Liver (tissue), 9 donors: ENCODE results near the gene HARS1. TPM values are rescaled to one million over a fixed set of nuclear protein-coding genes. Genes with fewer than 3 reads are reported as not detected.
"Not testable (repeated sequence)": the region's sequence is repeated elsewhere in the genome, so short reads cannot be mapped to it uniquely, and the experiment has no call there.

ENCODE experiments used
- DNase-seq: peaks from one replicate; pipeline ENCODE4 v3.0.0-alpha.2; 2017; ENCODE audit warnings: low spot score
- H3K27ac ChIP-seq, 2 donors: one replicate each; pipeline ENCODE4 v1.7.0; 2013; ENCODE audit warnings: inconsistent platforms in 2 of 2, low read length in 2 of 2, control low read depth in 1 of 2, low read depth in 1 of 2, mild to moderate bottlenecking in 1 of 2
- H3K27me3 ChIP-seq, 4 donors: one replicate each; pipeline versions ENCODE4 v1.6.1 to v1.7.0; 2013; ENCODE audit warnings: low read length in 3 of 4, inconsistent platforms in 1 of 4, mild to moderate bottlenecking in 1 of 4, moderate library complexity in 1 of 4; ENCODE audit not compliant: control insufficient read depth in 4 of 4, insufficient read depth in 4 of 4
- H3K36me3 ChIP-seq, 4 donors: one replicate each; pipeline versions ENCODE4 v1.6.1 to v1.7.0; 2013; ENCODE audit warnings: low read length in 3 of 4, mild to moderate bottlenecking in 3 of 4, low read depth in 1 of 4, moderate library complexity in 1 of 4; ENCODE audit not compliant: control insufficient read depth in 4 of 4, insufficient read depth in 3 of 4
- H3K4me1 ChIP-seq, 4 donors: one replicate each; pipeline versions ENCODE4 v1.6.1 to v1.7.0; 2013; ENCODE audit warnings: low read length in 3 of 4, mild to moderate bottlenecking in 3 of 4, moderate library complexity in 1 of 4; ENCODE audit not compliant: control insufficient read depth in 4 of 4, insufficient read depth in 4 of 4
- H3K4me3 ChIP-seq, 3 donors: one replicate each; pipeline versions ENCODE4 v1.6.1 to v1.7.0; 2013; ENCODE audit warnings: low read length in 3 of 3, control low read depth in 1 of 3, low read depth in 1 of 3, mild to moderate bottlenecking in 1 of 3
- H3K9ac ChIP-seq, 2 donors: one replicate each; pipeline ENCODE4 v1.7.0; 2013; ENCODE audit warnings: low read length in 2 of 2, mild to moderate bottlenecking in 2 of 2, moderate library complexity in 2 of 2, control low read depth in 1 of 2, low read depth in 1 of 2
- H3K9me3 ChIP-seq, 4 donors: one replicate each; pipeline versions ENCODE4 v1.6.1 to v1.7.0; 2013; ENCODE audit warnings: low read length in 3 of 4; ENCODE audit not compliant: control insufficient read depth in 4 of 4
- EGR1 ChIP-seq, 2 donors: IDR thresholded peaks; 2 replicates each; pipeline ENCODE4 v1.6.1; 2016 to 2018; ENCODE audit warnings: antibody characterized with exemption in 2 of 2, low read depth in 2 of 2
- FOXA1 ChIP-seq: IDR thresholded peaks from 2 replicates; pipeline ENCODE4 v1.6.1; 2016; ENCODE audit warnings: antibody characterized with exemption
- FOXA2 ChIP-seq: IDR thresholded peaks from 2 replicates; pipeline ENCODE4 v1.6.1; 2016; ENCODE audit warnings: antibody characterized with exemption
- GABPA ChIP-seq, 2 donors: IDR thresholded peaks in 1 of 2; conservative IDR thresholded peaks in 1 of 2; 2 replicates each; pipeline ENCODE4 v1.6.1; 2016; ENCODE audit warnings: antibody characterized with exemption in 2 of 2, mild to moderate bottlenecking in 1 of 2, moderate library complexity in 1 of 2
- HNF4G ChIP-seq: IDR thresholded peaks from 2 replicates; pipeline ENCODE4 v1.6.1; 2016; ENCODE audit warnings: antibody characterized with exemption
- JUND ChIP-seq, 2 donors: IDR thresholded peaks; 2 replicates each; pipeline ENCODE4 v1.6.1; 2016; ENCODE audit warnings: antibody characterized with exemption in 2 of 2
- MAX ChIP-seq: IDR thresholded peaks from 2 replicates; pipeline ENCODE4 v1.6.1; 2016; ENCODE audit warnings: antibody characterized with exemption
- NR2F2 ChIP-seq: IDR thresholded peaks from 2 replicates; pipeline ENCODE4 v1.6.1; 2016; ENCODE audit warnings: antibody characterized with exemption
- RAD21 ChIP-seq, 2 donors: IDR thresholded peaks; 2 replicates each; pipeline ENCODE4 v1.6.1; 2016; ENCODE audit warnings: antibody characterized with exemption in 2 of 2, mild to moderate bottlenecking in 2 of 2
- REST ChIP-seq: IDR thresholded peaks from 2 replicates; pipeline ENCODE4 v1.6.1; 2016; ENCODE audit warnings: antibody characterized with exemption, mild to moderate bottlenecking
- RXRA ChIP-seq, 2 donors: IDR thresholded peaks; 2 replicates each; pipeline ENCODE4 v1.6.1; 2017 to 2018; ENCODE audit warnings: antibody characterized with exemption in 2 of 2, mild to moderate bottlenecking in 1 of 2
- SP1 ChIP-seq: IDR thresholded peaks from 2 replicates; pipeline ENCODE4 v1.6.1; 2018; ENCODE audit warnings: antibody characterized with exemption, mild to moderate bottlenecking
- TAF1 ChIP-seq: conservative IDR thresholded peaks from 2 replicates; pipeline ENCODE4 v1.6.1; 2016; ENCODE audit warnings: antibody characterized with exemption, mild to moderate bottlenecking
- ZBTB33 ChIP-seq: IDR thresholded peaks from 2 replicates; pipeline ENCODE4 v1.6.1; 2016; ENCODE audit warnings: antibody characterized with exemption
- WGBS: extraction: QIAGEN DNeasy Blood & Tissue Kit; methylation state at CpG from one replicate; pipeline ENCODE4 v1.1.7; 2013; 5-methylcytosine and 5-hydroxymethylcytosine counted together
- polyA plus RNA-seq, 2 donors: library from polyadenylated mRNA; stranded (reverse) in 1 of 2; unstranded in 1 of 2; fragments of 200-250 nt in 1 of 2; fragments of >200 nt in 1 of 2; fragmentation: Nextera tagmentation in 1 of 2; extraction: Ambion mirVana in 1 of 2; gene quantifications; one replicate each; pipeline versions ENCODE4 v1.2.1 to v1.2.3, GENCODE V29; 2013 to 2015
- total RNA-seq, 2 donors: library from RNA; depleted of rRNA; stranded (reverse); fragments of >200 nt; gene quantifications; one replicate each; pipeline ENCODE4 v1.2.3, GENCODE V29; 2014
- TF ChIP-seq, protein P1 (sequence below): IDR thresholded peaks from 2 replicates; pipeline ENCODE4 v1.6.1; 2016; ENCODE audit warnings: antibody characterized with exemption
- donor health status: healthy.
- donor health status: healthy.
- donor health status: healthy.
- donor health status: healthy.
- donor health status: healthy.

The HARS1 gene
- total and polyA plus RNA-seq, 4 donors, result 31.2 to 57.1 (median 37.3) TPM

GRCh38 chr5:140628711-140629110 lies 62.5 kb downstream of the HARS1 start:
- no peaks in the 10 kb centered on the region for H3K36me3 ChIP-seq
- TF ChIP-seq MAX (no peak), RXRA (IDR thresholded peaks at IDR 0.05) (no peak), HNF4G (no peak), NR2F2 (no peak), ZBTB33 (no peak), EGR1 (IDR thresholded peaks at IDR 0.05; ENCODE audit: low read depth in 2 of 2) (no peak), TAF1 (no peak)
- TF ChIP-seq, protein P1, sequence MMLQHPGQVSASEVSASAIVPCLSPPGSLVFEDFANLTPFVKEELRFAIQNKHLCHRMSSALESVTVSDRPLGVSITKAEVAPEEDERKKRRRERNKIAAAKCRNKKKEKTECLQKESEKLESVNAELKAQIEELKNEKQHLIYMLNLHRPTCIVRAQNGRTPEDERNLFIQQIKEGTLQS, result no peak
- WGBS, result 36% methylated on average over 1 of the region's 1 CpG

DNA sequence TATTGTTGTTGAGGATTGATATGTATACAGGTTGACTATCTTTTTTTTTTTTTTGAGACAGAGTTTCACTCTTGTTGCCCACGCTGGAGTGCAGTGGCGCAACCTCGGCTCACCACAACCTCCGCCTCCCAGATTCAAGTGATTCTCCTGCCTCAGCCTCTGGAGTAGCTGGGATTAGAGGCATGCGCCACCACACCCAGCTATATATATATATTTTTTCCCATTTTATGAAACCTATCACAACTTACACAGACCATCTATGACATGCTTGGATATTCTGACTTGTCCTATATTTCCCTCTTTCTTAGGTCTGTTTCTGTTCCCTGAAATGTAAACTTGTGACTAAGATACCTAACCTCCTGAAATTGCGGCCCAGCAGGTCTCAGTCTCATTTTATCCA lies 63.2 kb downstream of the HARS1 start:
- H3K9ac ChIP-seq, result no peak overlapping the region
- no peak overlapping the region for H3K4me3 ChIP-seq
- no peaks in the 10 kb centered on the region for H3K27me3 ChIP-seq
- TF ChIP-seq GABPA (IDR thresholded peaks at IDR 0.05 in 1 of 2, conservative IDR thresholded peaks at IDR 0.05 in 1 of 2), result no peak
- no peak for TF ChIP-seq RAD21 (IDR thresholded peaks at IDR 0.05)
- TF ChIP-seq REST, result no peak
- no peak for TF ChIP-seq JUND (IDR thresholded peaks at IDR 0.05)
- TF ChIP-seq ZBTB33, result no peak
- TF ChIP-seq SP1, result no peak
- no peak for TF ChIP-seq FOXA2
- TF ChIP-seq FOXA1, result no peak
- no peak for TF ChIP-seq HNF4G
- TF ChIP-seq RXRA (IDR thresholded peaks at IDR 0.05), result no peak
- TF ChIP-seq TAF1, result no peak
- 90% methylated on average over 6 of the region's 6 CpGs for WGBS
- peaks cover 0 to 15% (median 5%) of the 10 kb centered on the region in 4 donors for H3K4me1 ChIP-seq
- no peaks in the 10 kb centered on the region for H3K9me3 ChIP-seq
- H3K27ac ChIP-seq, result no peak overlapping the region
- no peak for DNase-seq
- no peaks in the 10 kb centered on the region for H3K36me3 ChIP-seq

More at GRCh38 chr5:140628711-140629110, 62.5 kb downstream of the HARS1 start:
- no peak for DNase-seq
- H3K9ac ChIP-seq, result no peak overlapping the region
- H3K27me3 ChIP-seq, result no peaks in the 10 kb centered on the region
- H3K4me3 ChIP-seq, result no peak overlapping the region
- no peak overlapping the region for H3K27ac ChIP-seq
- H3K4me1 ChIP-seq, result peaks cover 0 to 19% (median 7%) of the 10 kb centered on the region in 4 donors
- H3K9me3 ChIP-seq, result no peaks in the 10 kb centered on the region

DNA sequence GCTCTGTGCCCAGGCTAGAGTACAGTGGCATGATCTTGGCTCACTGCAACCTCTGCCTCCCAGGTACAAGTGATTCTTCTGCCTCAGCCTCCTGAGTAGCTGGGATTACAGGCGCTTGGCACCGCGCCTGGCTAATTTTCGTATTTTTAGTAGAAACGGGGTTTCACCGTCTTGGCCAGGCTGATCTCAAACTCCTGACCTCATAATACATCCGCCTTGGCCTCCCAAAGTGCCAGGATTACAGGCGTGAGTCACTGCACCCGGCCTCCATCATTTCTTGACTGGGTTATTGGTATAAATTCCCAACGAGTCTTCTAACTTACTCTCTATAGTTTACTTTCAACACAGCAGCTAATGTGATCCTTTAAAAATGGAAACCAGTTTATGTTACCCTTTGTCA lies 66.3 kb downstream of the HARS1 start:
- H3K27ac ChIP-seq, H3K9ac ChIP-seq, H3K9me3 ChIP-seq, H3K4me3 ChIP-seq, DNase-seq, H3K36me3 ChIP-seq, H3K27me3 ChIP-seq, H3K4me1 ChIP-seq: not testable (repeated sequence)
- 92% methylated on average over 10 of the region's 10 CpGs for WGBS
